ENCODE results near the gene INAVA. TPM values are rescaled to one million over a fixed set of nuclear protein-coding genes. Genes with fewer than 3 reads are reported as not detected.
A peak's percentile ranks its signal among the peaks of the same experiment; 100 is the strongest.

INAVA gene
- total RNA-seq, 2 donors from 2014 or later: not detected

DNA sequence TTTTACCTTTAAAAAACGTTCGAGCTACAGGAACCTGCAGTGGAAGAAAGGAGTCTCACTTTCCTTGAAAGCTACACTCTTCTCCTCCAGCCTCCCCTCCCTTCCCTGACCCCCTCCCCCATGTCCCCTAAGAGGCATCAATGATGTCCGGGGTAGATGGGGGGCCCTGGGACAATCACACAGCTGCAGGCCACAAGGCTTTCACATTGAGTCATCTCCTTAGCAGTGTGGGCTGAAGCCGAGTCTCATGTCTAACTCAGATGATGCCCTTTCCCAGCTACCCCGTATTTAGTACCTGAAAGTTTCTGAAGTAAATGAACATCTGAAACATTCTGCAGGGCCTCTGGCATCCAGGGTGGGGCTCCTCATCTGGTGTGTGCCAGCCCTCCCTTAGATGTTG, 28.2 kb upstream of the INAVA start:
- H3K36me3 ChIP-seq: peaks cover 9% of the 10 kb centered on the region
- no peak overlapping the region for H3K4me3 ChIP-seq
- H3K27ac ChIP-seq: no peak overlapping the region
- no peaks in the 10 kb centered on the region for H3K9me3 ChIP-seq
- H3K4me1 ChIP-seq: peaks cover 0 to 11% of the 10 kb centered on the region in 2 donors
- no peaks in the 10 kb centered on the region for H3K27me3 ChIP-seq
- TF ChIP-seq CTCF (IDR thresholded peaks at IDR 0.05): no peak
- DNase-seq (ENCODE audit: low spot score): no peak

DNA sequence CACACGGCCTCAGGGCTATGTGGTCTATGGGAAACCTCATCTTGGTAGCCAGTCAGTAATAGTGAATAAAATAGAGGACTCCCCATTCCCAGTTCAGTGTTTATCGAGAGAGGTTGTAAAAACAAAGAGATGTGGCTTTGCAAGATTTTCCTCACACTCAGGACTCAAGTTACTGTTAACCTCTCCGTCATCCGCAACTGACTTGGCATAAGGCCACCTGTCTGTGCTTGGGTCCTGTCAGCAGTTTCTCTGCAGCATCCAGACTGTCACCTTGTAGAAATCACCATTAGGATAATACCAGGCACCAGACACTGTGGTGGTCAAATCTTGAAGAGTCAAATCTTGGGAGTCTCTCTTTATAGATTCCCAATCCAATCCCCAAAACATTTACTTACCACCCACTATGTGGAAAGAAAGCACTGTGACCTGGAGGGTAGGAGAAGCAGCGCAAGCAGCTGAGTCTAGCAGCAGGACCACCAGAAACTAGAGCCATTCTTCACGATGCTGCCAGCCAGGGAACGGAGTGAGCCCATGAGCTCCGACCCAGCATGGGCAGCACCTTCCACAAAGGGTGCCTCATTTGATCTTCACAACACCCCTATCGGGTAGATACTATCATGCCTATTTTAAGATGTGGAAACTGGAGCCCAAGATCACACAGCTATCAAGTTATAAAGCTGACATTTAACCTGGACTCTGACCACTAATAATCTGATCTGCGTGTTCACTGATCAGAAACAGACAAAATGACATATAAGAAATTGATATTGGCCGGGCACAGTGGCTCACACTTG, 27.5 kb upstream of the INAVA start:
- Histone ChIP-seq H3K27ac (no peak overlapping the region), H3K27me3 (peaks cover 0 to 4% of the 10 kb centered on the region in 2 donors), H3K36me3 (peaks cover 9% of the 10 kb centered on the region), H3K9me3 (no peaks in the 10 kb centered on the region), H3K4me3 (no peak overlapping the region), H3K4me1 (peaks cover 0 to 11% of the 10 kb centered on the region in 2 donors)
- DNase-seq (ENCODE audit: low spot score): no peak
- TF ChIP-seq CTCF (IDR thresholded peaks at IDR 0.05): no peak

- Histone ChIP-seq H3K9me3 (no peaks in the 10 kb centered on the region), H3K4me1 (peaks cover 0 to 24% of the 10 kb centered on the region in 2 donors), H3K36me3 (no peaks in the 10 kb centered on the region), H3K4me3 (no peak overlapping the region), H3K27me3 (peaks cover 12 to 24% of the 10 kb centered on the region in 2 donors), H3K27ac (no peak overlapping the region)
- no peak for DNase-seq (ENCODE audit: low spot score)
- TF ChIP-seq CTCF (IDR thresholded peaks at IDR 0.05): no peak
These were observed 25.3 kb upstream of the INAVA start for GRCh38 chr1:200869376-200869752.

- Histone ChIP-seq H3K4me1 (peaks cover 0 to 24% of the 10 kb centered on the region in 2 donors), H3K9me3 (no peaks in the 10 kb centered on the region), H3K36me3 (no peaks in the 10 kb centered on the region), H3K27ac (no peak overlapping the region), H3K27me3 (peaks cover 12 to 24% of the 10 kb centered on the region in 2 donors), H3K4me3 (no peak overlapping the region)
- no peak for TF ChIP-seq CTCF (IDR thresholded peaks at IDR 0.05)
- no peak for DNase-seq (ENCODE audit: low spot score)
These were observed 24.8 kb upstream of the INAVA start for GRCh38 chr1:200869753-200870391.

DNA sequence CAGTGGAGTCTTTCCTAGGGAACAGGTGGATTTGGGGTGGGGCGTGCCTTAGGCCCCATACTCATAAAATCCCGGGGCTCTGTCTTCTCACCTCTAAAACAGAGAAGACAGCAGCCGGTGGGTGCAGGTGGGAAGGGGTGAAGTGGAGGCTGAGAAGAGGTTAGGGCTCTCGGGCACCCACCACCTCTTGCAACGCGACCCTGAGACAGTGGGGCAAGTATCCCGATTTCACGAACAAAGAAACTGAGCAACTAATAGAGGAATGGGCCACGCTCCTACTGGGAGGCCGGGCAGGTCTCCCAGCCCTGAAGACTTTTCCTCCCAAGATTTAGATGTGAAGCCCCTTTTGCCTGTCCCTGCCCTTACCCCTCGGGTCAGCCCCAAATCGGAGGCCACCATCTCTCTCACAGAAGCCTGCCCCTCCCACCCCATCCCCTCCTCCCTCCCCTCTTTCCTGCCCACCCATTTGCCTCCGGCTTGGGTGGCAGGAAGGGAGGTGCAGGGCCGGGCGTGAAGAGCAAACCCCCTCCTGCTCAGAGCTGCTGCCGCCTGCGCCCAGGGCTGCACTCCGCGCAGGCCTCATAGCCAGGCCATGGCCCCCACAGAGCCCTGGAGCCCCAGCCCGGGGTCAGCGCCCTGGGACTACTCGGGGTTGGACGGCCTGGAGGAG, 22.1 kb upstream of the INAVA start, which contains the start of gene GPR25:
TSS of gene GPR25 (plus strand) at position 536 of the 670 bp plus-strand sequence. CDS start at position 593, 57 bp downstream.
- no peak for TF ChIP-seq CTCF (IDR thresholded peaks at IDR 0.05)
- no peak for DNase-seq (ENCODE audit: low spot score)
- H3K4me1 ChIP-seq: peaks cover 0 to 13% of the 10 kb centered on the region in 2 donors
- H3K27ac ChIP-seq: no peak within 1 kb of the TSS
- no peaks in the 10 kb centered on the region for H3K36me3 ChIP-seq
- H3K27me3 ChIP-seq: peaks cover 12 to 24% of the 10 kb centered on the region in 2 donors
- H3K4me3 ChIP-seq: peak within 1 kb of the TSS in 1 of 2 donors; percentile 42
- H3K9me3 ChIP-seq: no peaks in the 10 kb centered on the region

All from right atrium auricular region (tissue), 2 donors.